NCI-H1694 (cell line): ENCODE measurements around the gene NOLC1.
A peak's percentile ranks its signal among the peaks of the same experiment; 100 is the strongest.

Source experiments
- DNase-seq: peaks from one replicate; lab custom pipeline; 2025; lab: John Stamatoyannopoulos, UW

The NOLC1 gene

GRCh38 chr10:102151774-102152544 lies at the start of gene NOLC1:
TSS of gene NOLC1 (plus strand) at chr10:102152389. CDS start at chr10:102152411, 22 bp downstream.
- peak; percentile 96 for DNase-seq

DNA sequence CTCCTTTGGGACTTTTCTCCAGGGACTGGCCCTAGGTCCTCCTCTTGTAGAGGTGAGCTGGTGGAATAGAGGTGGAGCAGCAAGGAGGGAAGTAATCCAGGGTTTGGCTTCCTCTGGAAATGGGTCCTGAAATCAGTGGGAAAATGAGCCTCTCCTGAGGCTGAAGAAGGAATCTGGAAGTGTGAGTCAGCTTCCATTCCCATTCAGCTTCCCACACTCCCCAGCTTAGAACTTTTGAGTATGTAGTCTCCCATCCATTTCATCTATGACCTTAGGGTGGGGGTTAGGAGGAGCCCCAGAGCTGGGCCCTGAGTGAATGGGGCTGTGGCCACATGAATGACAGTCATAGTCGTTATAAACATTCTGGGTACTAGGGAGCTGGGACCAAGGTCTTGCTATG lies 49.8 kb upstream of the NOLC1 start:
- no peak for DNase-seq

GRCh38 chr10:102106998-102107397 lies 45.2 kb upstream of the NOLC1 start:
- DNase-seq: no peak

DNA sequence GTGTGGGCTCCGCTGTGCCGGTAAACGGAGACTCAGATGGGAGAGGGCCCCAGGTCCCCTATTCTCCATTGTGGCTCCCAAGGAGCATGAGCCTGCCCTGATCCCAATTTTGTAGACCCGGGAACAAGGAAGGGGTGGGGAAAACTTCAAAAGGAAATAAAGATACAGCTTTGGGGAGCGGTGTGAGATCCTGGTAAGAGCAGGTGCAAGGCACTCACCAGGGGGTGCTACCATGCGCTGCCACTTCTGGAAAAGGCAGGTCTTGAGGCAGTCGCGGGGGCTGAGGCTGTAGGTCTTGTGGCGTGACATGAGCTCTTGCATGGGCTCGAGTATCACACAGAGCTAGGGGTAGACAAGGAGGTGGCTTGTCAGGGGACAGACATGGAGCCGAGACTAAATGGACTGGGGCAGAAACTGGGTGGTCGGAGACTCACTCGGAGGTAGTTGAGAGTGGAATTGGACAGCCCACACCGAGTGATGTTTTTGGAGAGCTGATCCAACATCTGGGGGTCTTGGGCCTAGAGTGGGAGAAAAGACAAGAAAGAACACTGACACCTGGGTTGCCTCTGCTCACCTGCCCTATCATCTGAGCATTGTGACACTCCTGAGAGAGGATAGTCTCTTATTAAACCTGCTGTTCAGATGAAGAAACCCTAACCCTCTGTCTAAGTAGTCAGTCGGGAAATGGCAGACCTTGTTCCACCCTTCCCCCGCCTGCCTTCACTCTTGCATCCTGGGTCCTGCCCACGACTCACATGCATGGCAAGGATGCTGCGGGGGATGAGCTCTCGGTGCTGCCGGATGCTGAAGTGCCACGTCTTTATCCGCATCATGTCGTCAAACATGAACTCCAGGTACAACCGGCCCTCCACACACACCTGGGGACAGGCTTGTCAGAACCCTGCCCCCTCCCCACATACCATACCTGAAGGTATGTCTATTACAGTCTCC lies 42.7 kb upstream of the NOLC1 start:
- DNase-seq: no peak

DNA sequence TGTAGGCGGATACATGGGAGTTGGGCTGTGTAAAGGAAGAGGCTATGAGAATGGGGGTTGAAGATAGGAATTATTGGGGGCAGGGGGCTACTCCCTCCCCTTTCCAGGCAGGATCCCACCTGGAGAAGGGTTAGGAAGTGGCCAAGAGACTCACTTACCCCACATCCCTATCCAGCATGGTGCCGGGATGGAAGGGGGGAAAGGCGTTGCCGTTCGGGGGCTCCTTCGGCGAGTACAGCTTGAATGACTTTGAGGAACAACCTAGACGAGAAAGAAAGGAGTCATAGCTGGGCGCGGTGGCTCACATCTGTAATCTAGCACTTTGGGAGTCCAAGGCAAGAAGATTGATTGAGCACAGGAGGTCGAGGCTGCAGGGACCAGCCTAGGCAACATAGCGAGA lies 40.9 kb upstream of the NOLC1 start:
- DNase-seq: no peak

- no peak for DNase-seq
Observed at GRCh38 chr10:102112210-102112817, 39.9 kb upstream of the NOLC1 start.

GRCh38 chr10:102113261-102113955 lies 38.8 kb upstream of the NOLC1 start:
- no peak for DNase-seq

GRCh38 chr10:102113956-102114857 lies 38.0 kb upstream of the NOLC1 start:
- peak; percentile 57 for DNase-seq

DNA sequence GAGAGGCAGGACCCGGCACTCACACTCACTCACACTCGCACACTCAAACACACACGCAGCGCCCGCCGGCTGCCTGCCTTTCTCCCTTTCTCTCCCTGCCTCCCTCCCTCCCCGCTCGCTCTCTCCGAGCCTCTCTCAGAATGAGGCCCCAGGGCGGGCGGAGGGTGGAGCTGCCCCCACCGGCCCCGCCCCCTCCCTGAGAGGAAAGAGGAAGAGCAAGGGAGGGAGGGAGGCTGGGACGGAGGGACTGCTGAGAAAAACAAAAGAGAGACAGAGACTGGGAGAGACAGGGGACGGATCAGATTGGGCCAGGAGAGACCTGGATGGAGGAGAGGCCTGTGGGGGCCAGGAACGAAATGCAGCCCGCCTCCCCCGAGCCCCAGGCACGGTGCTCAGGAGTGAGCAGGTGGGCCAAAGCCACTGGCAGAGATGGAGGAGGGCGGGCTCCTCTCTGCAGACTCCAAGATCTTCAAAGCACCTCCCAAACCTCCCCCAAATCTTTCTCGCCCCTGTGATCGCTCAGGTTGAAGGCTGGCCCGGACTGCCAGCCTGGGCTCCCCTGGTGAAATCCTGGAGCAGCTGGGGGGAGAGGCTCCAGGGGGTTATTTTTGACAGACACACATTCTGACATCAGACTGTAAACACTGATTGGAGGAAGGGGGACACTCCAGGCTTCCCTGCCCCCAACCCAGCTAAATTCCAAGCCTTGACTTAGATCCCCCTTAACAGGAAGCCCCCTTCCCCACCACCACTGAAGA lies 37.1 kb upstream of the NOLC1 start:
- peak; percentile 54 for DNase-seq

DNA sequence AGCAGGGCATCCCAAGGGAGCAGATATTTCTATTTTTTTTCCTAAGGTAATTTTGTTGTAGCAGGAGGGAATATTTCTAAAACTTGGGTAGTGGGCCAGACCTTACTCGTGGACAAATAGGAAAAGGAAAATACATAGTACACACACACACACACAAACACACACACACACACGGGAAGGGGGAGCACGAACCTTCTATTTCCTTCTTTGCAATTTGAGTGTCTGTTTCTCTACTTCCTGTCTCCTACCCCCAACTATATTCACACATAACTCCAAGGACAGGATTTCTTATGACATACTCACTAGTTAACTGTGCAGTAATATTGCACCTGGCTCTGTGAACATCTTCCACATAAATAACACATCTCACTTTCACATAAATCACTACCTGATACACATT lies 36.4 kb upstream of the NOLC1 start:
- DNase-seq: no peak

- DNase-seq: no peak
Observed at GRCh38 chr10:102116656-102117055, 35.5 kb upstream of the NOLC1 start.

DNA sequence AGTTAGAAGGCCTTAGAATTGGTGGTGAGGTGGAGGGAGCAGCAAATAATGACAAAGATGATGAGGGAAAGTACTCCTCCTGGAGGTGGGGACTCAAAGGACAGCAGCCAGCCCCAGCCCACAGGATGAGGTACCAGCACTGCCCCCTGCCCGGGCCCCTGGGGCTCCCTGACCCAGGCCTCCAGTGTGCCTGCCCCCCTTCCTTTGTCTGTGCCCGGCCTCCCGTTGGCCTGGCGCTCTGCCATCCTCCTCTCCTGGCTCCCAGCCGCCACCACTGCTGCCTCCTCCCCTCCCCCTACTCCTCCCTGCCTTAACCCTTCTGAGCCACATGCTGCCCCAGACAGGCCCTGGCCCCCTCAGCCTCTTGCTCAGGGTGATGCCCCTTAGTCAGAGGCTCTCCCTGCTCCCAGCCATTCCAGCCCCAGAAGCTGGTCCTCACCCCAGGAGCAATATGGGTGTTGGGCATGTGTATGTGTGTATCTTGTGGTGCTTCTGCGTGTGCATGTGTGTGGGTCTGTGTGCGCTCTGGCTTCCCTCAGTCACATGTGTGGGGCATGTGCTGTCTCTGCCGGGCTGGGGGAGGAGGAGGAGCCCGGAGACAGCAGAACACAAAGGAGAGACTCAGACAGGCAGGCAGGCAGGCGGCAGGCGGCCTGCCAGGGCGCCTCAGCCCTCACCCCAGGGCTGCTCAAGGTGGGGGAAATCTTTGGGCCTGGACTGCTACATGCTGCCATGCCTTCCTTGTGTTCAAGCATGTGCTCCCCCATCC lies 34.6 kb upstream of the NOLC1 start:
- DNase-seq: peak; percentile 71

DNA sequence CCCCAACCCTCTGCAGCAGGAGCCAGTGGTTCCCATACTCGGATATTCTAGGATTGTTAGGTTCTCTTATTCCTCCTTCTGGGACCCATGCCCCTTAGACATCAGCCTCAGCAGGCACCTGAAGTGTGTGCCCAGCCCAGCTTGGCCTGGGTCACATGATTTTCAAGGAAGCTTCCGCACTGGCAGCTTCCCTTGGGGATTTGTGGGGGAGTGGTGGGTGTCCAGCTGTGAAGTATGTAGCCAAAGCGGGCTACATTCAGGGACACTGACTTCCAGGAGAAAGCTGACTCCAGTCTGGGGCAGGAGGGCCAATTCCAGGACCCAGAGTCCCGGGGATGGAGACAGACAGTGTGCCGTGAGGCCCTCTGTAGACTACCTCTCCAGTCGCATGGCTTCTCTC lies 33.3 kb upstream of the NOLC1 start:
- no peak for DNase-seq

DNA sequence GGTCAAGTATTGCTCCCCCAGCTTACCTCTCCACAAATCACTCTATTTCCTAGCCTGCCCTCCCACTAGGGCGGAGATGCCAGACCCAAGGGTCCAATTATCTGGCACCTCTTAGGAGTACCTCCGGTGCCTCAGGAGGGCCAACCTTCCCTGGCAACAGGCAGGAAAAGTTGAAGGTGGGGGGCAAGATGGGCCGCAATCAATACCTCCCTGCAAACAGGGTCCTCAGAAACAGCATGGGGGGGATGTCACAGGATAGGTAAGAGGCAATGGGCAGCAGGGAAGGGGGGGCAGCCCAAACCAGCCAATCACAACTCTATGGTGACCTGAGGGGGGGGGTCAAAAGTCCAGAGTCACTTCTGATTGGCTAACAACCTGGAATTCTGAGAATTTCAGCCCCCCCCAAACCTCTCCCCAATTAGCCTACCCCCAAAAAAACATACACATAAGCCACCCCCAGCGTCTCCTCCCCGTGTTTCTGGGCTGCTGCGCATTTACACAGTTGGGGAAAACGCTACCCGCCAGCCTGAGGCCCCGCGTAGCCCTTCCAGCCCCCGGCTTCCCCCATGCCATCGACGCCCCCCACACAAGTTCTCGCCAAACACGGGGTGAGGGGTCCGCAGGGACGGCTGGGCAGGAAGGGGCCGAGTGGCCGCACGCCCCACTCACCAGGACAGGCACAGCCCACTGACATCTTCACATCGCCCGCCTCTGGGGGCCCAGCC lies 32.6 kb upstream of the NOLC1 start:
- DNase-seq: no peak

GRCh38 chr10:102120142-102120990 lies 31.8 kb upstream of the NOLC1 start, which contains the start of gene LDB1:
TSS of gene LDB1 (minus strand) at chr10:102120368. CDS start at chr10:102120110, 258 bp downstream.
- peak; percentile 38 for DNase-seq

GRCh38 chr10:102120991-102121738 lies 31.0 kb upstream of the NOLC1 start:
- no peak for DNase-seq
